Ramos (cell line): ENCODE results near the gene DCUN1D3.
"Not testable (repeated sequence)": the region's sequence is repeated elsewhere in the genome, so short reads cannot be mapped to it uniquely, and the experiment has no call there.

Source experiments
- in situ Hi-C: fragments of 300-500 bp; cut with MboI; formaldehyde crosslinking; loops from one replicate; pipeline ENCODE4 v1.14.3; 2022; ENCODE audit warnings: low sequenced_read_pairs; ENCODE audit not compliant: unreplicated experiment

The DCUN1D3 gene

DNA sequence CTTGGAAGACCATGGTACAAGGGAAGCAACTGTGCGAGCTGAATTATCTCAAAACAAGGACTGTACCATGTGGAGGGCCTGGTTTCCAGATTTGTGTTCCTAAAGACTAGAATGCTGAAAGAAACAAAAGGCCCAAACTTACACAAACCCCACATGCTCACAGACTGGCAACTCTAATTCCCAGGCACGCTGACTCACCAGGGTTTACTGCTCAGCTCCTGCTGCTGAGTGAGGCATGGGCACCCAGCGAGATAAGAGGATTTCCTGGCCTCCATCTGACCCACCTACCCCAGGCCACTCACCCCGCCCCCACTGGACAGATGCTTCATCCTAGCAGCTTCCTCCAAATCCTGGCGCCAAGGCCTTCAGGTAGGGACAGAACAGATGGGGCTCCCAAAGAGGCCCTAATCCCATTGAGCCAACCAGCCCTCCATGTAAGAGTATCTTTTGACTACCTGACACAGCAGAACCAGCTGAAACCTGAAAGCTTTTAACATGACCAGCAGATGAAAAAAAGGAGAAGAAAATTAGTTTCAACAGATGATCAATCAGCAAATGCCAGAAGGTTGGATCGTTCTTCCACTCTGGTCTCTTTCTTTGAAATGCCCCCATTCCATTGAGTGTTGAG is 33.9 kb downstream of the DCUN1D3 start:
- in situ Hi-C loops: no loop called here

DNA sequence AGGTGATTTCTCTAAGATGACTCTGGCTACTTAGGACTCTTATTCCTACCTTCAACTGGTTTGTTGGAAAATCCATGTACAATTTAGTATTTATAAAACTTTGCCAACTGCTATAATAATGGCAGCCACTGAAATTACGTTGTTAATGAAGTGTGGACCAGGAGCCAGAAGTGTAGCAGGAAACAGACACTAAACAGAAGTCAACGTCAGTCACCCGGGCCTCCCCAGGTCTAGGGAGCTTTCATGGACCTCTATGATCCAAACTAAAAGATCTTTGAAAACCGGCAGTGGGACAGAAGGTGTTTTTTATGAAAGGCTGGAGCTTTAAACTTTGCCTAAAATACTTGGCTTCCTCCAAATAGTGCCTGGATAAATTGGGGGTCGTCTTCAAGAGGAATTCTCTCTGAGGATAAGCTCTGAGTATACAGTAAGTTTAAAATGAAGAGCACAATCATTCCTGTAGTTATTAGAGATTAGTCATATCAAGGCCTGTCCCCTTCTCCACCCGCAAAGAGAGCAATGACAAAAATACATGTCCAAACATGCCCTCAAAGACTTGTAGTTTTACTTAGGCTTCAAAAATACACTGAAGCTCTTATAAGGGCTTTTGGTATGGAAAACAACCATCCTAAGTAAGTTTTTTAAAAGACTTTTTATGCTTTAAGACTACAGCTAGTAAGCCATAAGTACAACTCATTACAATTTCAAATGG is 34.6 kb downstream of the DCUN1D3 start:
- in situ Hi-C loops: no loop called here

DNA sequence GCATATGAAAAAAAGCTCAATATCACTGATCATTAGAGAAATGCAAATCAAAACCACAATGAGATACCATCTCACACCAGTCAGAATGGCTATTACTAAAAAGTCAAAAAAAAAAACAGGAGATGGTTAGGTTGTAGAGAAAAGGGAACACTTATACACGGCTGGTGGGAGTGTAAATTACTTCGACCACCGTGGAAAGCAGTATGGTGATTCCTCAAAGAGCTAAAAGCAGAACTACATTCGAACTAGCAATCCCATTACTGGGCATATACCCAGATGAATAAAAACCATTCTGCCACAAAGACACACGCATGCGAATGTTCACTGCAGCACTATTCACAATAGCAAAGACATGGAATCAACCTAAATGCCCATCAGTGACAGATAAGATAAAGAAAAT is 35.8 kb downstream of the DCUN1D3 start:
- in situ Hi-C loops: not testable (repeated sequence)

DNA sequence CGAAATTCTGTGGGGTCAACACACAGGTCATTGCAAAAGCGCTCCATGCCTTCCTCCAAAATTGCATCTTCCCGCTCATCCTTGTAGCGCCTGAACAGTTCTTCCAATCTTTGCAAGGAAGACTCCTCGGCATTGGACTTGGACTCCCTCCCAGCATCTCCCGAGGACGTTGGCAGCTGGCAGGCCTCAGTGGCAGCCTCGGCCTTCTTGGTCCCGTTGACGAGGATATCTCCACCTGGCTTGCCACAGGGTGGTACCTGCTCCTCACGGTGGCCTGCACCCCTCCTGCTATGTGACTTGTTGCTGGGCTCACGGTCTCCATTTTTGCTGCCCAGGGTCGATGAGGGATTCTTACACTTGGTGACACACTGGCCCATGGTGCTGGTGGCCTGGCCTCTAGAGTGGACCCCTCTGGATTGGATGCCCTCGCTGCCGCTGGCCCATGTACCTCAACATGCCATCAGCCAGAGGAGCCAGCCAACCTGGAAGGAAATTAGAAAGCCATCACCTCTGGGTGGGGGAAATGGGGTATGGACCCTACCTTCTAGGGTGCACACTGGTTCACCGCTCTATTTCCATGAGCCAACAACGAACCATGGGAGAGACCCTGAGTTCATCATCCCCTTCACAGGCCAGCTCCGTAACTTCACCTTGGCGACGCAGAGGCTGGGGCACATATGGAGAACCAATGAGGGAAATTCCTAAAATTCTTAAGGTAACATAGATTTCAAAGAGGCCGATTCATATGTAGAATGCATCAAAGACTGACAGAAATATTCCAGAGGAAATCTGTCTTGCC is 37.8 kb downstream of the DCUN1D3 start:
- in situ Hi-C loops: no loop called here

GRCh38 chr16:20860995-20861394 is 39.2 kb downstream of the DCUN1D3 start:
- in situ Hi-C loops: not testable (repeated sequence)

DNA sequence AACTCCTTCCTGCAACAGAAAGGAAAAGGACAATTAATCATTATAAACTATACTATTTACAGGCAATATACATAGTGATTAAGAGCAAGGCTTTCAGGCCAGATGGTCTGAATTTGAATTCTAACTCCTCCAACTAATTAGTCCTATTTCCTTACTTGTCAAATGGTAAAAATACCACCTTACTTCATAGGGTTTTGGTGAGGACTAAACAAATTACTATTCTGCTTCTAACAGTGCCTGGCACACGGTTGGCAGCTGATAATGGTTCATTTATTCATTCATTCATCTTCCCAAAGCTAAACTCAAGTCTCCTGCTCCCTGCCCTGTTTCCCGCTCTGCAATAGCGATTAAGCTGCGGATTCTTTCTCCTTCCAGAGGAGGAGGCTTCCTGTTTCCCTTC is 39.8 kb downstream of the DCUN1D3 start:
- in situ Hi-C loops: no loop called here

GRCh38 chr16:20859699-20860098 is 40.5 kb downstream of the DCUN1D3 start:
- in situ Hi-C loops: loop anchor here (10.0 kb wide), 1 partner anchor 215 kb away; no protein-coding TSS in a partner anchor

- in situ Hi-C loops: loop anchor here (10.0 kb wide), 1 partner anchor 216 kb away; no protein-coding TSS in a partner anchor
Measured at GRCh38 chr16:20859229-20859628, 40.9 kb downstream of the DCUN1D3 start.

DNA sequence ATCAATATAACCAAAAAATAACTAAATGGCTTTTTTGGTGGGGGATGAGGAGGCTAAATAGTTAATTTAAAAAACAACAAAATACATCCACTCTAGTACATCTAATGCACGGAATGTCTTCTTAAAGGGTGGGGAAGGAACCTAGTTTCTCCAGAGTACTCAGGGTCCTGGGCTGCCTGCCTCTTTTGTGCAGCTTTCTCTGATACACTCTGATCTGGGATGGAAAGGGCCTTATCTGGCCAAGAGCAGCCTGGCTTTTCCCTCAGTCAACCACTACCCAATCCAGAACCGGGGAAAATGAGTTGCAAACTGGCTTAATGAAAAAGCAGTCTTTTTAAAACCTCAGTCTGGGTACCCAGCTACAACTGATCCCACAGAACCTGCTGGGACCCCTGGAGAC is 42.9 kb downstream of the DCUN1D3 start:
- in situ Hi-C loops: loop anchor here (10.0 kb wide), 1 partner anchor 218 kb away; no protein-coding TSS in a partner anchor

GRCh38 chr16:20854963-20855362 is 45.2 kb downstream of the DCUN1D3 start:
- in situ Hi-C loops: loop anchor here (10.0 kb wide), 1 partner anchor 220 kb away; no protein-coding TSS in a partner anchor

DNA sequence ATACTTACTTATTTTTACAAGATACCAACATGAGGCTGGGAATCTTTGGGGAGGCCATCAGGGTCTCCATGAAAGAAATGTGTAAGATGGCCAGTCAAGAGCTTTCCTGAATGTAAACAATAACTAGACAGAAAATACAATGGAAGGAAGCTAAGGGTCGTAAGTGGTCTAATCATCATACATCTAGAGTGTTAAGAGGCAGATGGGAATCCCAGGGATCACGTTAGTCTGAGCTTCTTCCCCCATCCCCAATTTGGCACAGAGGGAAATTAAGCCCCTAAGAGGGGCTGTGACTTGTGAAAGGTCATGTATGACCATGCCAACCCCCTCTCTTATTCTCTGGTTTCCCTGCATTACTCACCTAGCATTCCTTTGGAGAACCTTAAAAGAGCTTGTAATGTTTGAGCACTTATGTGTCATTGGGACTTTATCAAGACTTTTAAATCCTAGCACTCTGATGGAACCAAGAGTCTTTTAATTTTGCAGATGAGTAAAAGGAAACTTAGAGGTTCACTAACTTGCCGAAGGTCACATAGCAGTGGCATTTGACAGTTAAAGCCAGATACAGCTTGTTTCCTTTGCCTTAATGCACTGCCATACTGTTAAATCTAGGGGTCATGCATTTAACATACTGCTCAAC is 46.1 kb downstream of the DCUN1D3 start:
- in situ Hi-C loops: loop anchor here (10.0 kb wide), 1 partner anchor 221 kb away; no protein-coding TSS in a partner anchor

- in situ Hi-C loops: loop anchor here (10.0 kb wide), 1 partner anchor 222 kb away; no protein-coding TSS in a partner anchor
Measured at GRCh38 chr16:20853143-20853542, 47.0 kb downstream of the DCUN1D3 start.

- in situ Hi-C loops: loop anchor here (10.0 kb wide), 1 partner anchor 223 kb away; no protein-coding TSS in a partner anchor
Measured at GRCh38 chr16:20851601-20852000, 48.6 kb downstream of the DCUN1D3 start.

DNA sequence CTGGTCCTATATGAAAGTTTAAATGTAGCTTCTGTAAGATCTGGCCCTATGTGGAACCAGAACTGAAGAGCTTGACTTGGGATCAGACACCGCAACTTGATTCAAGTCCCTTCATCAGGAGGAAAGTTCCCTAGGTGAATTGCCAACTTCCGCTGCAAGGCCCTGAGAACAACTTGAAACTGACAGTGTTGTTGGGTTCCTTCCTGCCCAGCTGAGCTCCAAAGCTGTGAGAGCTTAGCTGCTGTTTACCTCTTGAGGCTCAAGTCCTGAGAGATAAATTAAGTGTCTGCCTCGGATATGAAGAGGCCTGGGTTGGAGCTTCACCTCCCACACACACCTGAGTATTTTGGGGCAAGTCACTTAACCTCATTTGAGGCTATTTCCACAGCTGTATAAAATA is 49.2 kb downstream of the DCUN1D3 start:
- in situ Hi-C loops: loop anchor here (10.0 kb wide), 1 partner anchor 224 kb away; no protein-coding TSS in a partner anchor

GRCh38 chr16:20849589-20850390 is 50.4 kb downstream of the DCUN1D3 start:
- in situ Hi-C loops: loop anchor here (10.0 kb wide), 1 partner anchor 225 kb away; no protein-coding TSS in a partner anchor

- in situ Hi-C loops: no loop called here
Measured at GRCh38 chr16:20847550-20847949, 52.6 kb downstream of the DCUN1D3 start.

DNA sequence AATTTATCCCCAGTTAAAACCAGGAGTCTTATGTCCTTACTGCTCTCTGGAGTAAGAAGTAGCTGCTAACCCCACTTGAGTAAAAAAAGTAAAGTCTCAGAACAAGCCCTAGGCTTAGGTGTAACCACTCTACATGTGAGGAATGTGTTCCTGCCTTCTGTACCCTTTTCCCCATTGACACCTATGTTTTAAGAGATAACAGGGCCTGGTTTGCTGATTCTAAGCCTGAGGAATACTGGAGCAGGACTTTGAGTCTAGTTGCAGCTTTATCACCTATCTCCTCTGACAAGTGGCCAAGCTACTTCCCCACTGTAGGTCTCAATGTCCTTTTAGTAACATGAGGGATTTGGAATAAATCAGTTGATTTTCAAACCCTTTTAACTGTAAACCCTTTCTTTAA is 53.6 kb downstream of the DCUN1D3 start:
- in situ Hi-C loops: no loop called here

DNA sequence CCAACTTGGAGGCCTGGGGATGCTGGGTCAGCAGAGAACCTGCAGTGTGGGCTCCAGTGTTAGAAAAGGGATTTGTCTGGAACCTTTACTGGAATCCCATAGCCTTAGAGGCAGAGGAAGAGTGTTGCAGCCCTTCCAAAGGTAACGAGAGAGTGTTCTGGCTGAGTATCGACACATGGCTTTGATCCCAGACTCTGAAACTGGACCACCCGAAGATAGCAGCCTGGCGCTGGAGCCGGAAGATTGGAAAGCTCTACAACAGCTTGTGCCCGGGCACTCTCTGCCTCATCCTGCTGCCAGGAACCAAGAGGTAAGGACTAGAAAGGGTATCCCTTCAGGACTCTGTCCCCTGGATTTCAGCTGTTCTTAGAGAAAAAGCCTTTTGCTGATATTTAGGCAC is 54.1 kb downstream of the DCUN1D3 start:
- in situ Hi-C loops: no loop called here

GRCh38 chr16:20844588-20844987 is 55.6 kb downstream of the DCUN1D3 start:
- in situ Hi-C loops: no loop called here
